B cell (primary cell): ENCODE data around the gene KPNA1. TPM values are rescaled to one million over a fixed set of nuclear protein-coding genes. Genes with fewer than 3 reads are reported as not detected.

Experiments
- ATAC-seq: fragments of 200-7000 bp; cut with Tn5 transposase; one replicate; pipeline ENCODE4 v1.10.0; 2021; ENCODE audit warnings: low read depth, mild to moderate bottlenecking, moderate number of reproducible peaks, moderate library complexity
- CTCF ChIA-PET: fragments of 350-600 bp; sonication (Branson Sonifier 250); formaldehyde crosslinking; loops from one replicate; lab custom pipeline; 2021; ENCODE audit warnings: antibody characterized with exemption, inconsistent platforms; lab: Charles Lee
- POLR2A ChIA-PET: fragments of 350-600 bp; sonication (Branson Sonifier 250); formaldehyde crosslinking; loops from one replicate; lab custom pipeline; 2021; ENCODE audit warnings: antibody characterized with exemption; lab: Charles Lee
- DNase-seq: peaks from one replicate; pipeline ENCODE4 v3.0.0; 2013
- H2AFZ ChIP-seq: 2 replicates; pipeline ENCODE4 v1.6.1; 2012; ENCODE audit warnings: mild to moderate bottlenecking, low read depth, low read length; ENCODE audit not compliant: insufficient read depth, poor library complexity, severe bottlenecking
- H3K27ac ChIP-seq, 2 donors: 1 replicate in 1 of 2; 2 replicates in 1 of 2; pipeline ENCODE4 v1.5.1; 2012 to 2013; ENCODE audit warnings: low read length in 2 of 2, mild to moderate bottlenecking in 2 of 2, moderate library complexity in 1 of 2
- H3K27me3 ChIP-seq, 4 experiments: fragments of 200-600 bp in 1 of 4; sonication (generic) in 1 of 4; replicated peaks in 1 of 4; 1 replicate in 2 of 4; 2 replicates in 2 of 4; pipeline versions ENCODE4 v1.6.1 to v1.7.0; 2013 to 2016; ENCODE audit warnings: low read length in 3 of 4, mild to moderate bottlenecking in 2 of 4, mixed read lengths in 1 of 4, moderate library complexity in 1 of 4; ENCODE audit not compliant: insufficient read depth in 4 of 4, control insufficient read depth in 3 of 4; ENCODE audit errors: control extremely low read depth in 1 of 4
- H3K36me3 ChIP-seq, 2 experiments: replicated peaks in 1 of 2; 1 replicate in 1 of 2; 2 replicates in 1 of 2; pipeline versions ENCODE4 v1.6.1 to v1.7.1; 2013; ENCODE audit warnings: low read length in 1 of 2; ENCODE audit not compliant: insufficient read depth in 2 of 2, control insufficient read depth in 1 of 2; ENCODE audit errors: control extremely low read depth in 1 of 2, extremely low read depth in 1 of 2
- H3K4me1 ChIP-seq, 2 donors: fragments of 200-600 bp in 1 of 2; sonication (generic) in 1 of 2; 1 replicate in 1 of 2; 2 replicates in 1 of 2; pipeline versions ENCODE4 v1.5.1 to v1.6.1; 2013 to 2017; ENCODE audit warnings: low read length in 2 of 2; ENCODE audit not compliant: control insufficient read depth in 2 of 2, insufficient read depth in 2 of 2
- H3K4me2 ChIP-seq: replicated peaks from 2 replicates; pipeline ENCODE3; 2012; ENCODE audit warnings: mild to moderate bottlenecking, low read depth, low read length; ENCODE audit not compliant: poor library complexity, severe bottlenecking
- H3K4me3 ChIP-seq, 5 experiments: fragments of 200-600 bp in 1 of 5; sonication (generic) in 1 of 5; 1 replicate in 3 of 5; 2 replicates in 2 of 5; pipeline versions ENCODE4 v1.5.1 to v1.7.0; 2011 to 2016; ENCODE audit warnings: low read length in 4 of 5, mild to moderate bottlenecking in 4 of 5, low read depth in 2 of 5, control low read depth in 1 of 5, moderate library complexity in 1 of 5; ENCODE audit not compliant: insufficient read depth in 1 of 5; ENCODE audit errors: control extremely low read depth in 1 of 5, extremely low read depth in 1 of 5
- H3K79me2 ChIP-seq: fragments of 200-600 bp; sonication (generic); one replicate; pipeline ENCODE4 v1.6.0; 2016; ENCODE audit warnings: low read length; ENCODE audit not compliant: control insufficient read depth, insufficient read depth
- H3K9ac ChIP-seq: fragments of 200-600 bp; sonication (generic); 2 replicates; pipeline ENCODE4 v1.6.1; 2017; ENCODE audit warnings: mild to moderate bottlenecking, low read length, moderate library complexity
- H3K9me3 ChIP-seq, 3 donors: one replicate each; pipeline versions ENCODE4 v1.6.1 to v1.7.1; 2013; ENCODE audit warnings: low read length in 2 of 3; ENCODE audit not compliant: control insufficient read depth in 2 of 3, insufficient read depth in 1 of 3; ENCODE audit errors: control extremely low read depth in 1 of 3
- H4K20me1 ChIP-seq: 2 replicates; pipeline ENCODE4 v1.6.0; 2012; ENCODE audit warnings: mild to moderate bottlenecking, low read length; ENCODE audit not compliant: insufficient read depth, control insufficient read depth, poor library complexity, severe bottlenecking
- H3K27ac Mint-ChIP-seq: one replicate; pipeline ENCODE4 v1.8.0; 2021; ENCODE audit warnings: mixed read lengths
- H3K27me3 Mint-ChIP-seq: one replicate; pipeline ENCODE4 v1.8.0; 2021; ENCODE audit warnings: mixed read lengths
- H3K4me1 Mint-ChIP-seq: one replicate; pipeline ENCODE4 v1.8.0; 2021; ENCODE audit warnings: mixed read lengths
- H3K4me3 Mint-ChIP-seq: one replicate; pipeline ENCODE4 v1.8.0; 2021; ENCODE audit warnings: mixed read lengths
- H3K9me3 Mint-ChIP-seq: one replicate; pipeline ENCODE4 v1.8.0; 2022; ENCODE audit warnings: mixed read lengths; ENCODE audit not compliant: insufficient read depth
- EZH2 ChIP-seq: IDR thresholded peaks from 2 replicates; pipeline ENCODE4 v1.6.1; 2012; ENCODE audit warnings: borderline replicate concordance, low read depth, mild to moderate bottlenecking, moderate library complexity, low read length; ENCODE audit not compliant: insufficient read depth, poor library complexity, severe bottlenecking
- WGBS: methylation state at CpG from one replicate; pipeline ENCODE4 v1.1.5; 2013; ENCODE audit warnings: missing lambda C conversion rate; ENCODE audit not compliant: insufficient coverage; 5-methylcytosine and 5-hydroxymethylcytosine counted together
- intact Hi-C: fragments of 100-400 bp; cut with micrococcal nuclease; formaldehyde crosslinking; loops from one replicate; pipeline ENCODE4 v1.10.0; 2022
- polyA minus RNA-seq: library from RNA; depleted of rRNA, polyadenylated mRNA; stranded (reverse); fragments of >200 nt; gene quantifications from 2 replicates; pipeline ENCODE4 v1.2.3, GENCODE V29; 2012
- polyA plus RNA-seq: library from polyadenylated mRNA; depleted of rRNA; stranded (reverse); fragments of >200 nt; gene quantifications from 2 replicates; pipeline ENCODE4 v1.2.3, GENCODE V29; 2012
- total RNA-seq, 2 donors: library from RNA; stranded (reverse); fragments of 120-200 nt in 1 of 2; gene quantifications; 1 replicate in 1 of 2; 2 replicates in 1 of 2; pipeline versions ENCODE4 v1.2.3 to v1.2.4, GENCODE V29; 2013 to 2022
- TF ChIP-seq, protein P1 (sequence below): fragments of 200-600 bp; IDR thresholded peaks from one replicate; pipeline ENCODE4 v1.8.0; 2022; ENCODE audit warnings: antibody characterized with exemption, mild to moderate bottlenecking

The KPNA1 gene
- 79.4 and 85.9 TPM in 2 replicates for total RNA-seq
- total RNA-seq (2013), result 21.5 TPM
- polyA plus RNA-seq, result 14.9 and 15.2 TPM in 2 replicates
- polyA minus RNA-seq, result 11.1 and 21.3 TPM in 2 replicates

GRCh38 chr3:122514123-122515019 lies at the start of gene KPNA1:
Gene KPNA1, minus strand, starts transcription at chr3:122514939. Its CDS starts 18,374 bp downstream, at chr3:122496565.
- H3K9me3 Mint-ChIP-seq, result no peaks in the 10 kb centered on the region
- Histone ChIP-seq H3K36me3 (peaks cover 0 to 1% of the 10 kb centered on the region in 2 experiments), H3K27me3 (no peaks in the 10 kb centered on the region), H4K20me1 (peaks cover 26% of the 10 kb centered on the region), H3K9me3 (no peaks in the 10 kb centered on the region), H3K9ac (peak within 1 kb of the TSS; percentile 98), H3K27ac (peak within 1 kb of the TSS; percentile 92 to 99), H3K4me1 (peaks cover 11 to 15% of the 10 kb centered on the region in 2 donors), H3K79me2 (peaks cover 43% of the 10 kb centered on the region), H3K4me2 (peak within 1 kb of the TSS; percentile 70), H2AFZ (peak within 1 kb of the TSS; percentile 67), H3K4me3 (peak within 1 kb of the TSS; percentile 64 to 90 (median 85))
- TF ChIP-seq, protein P1, sequence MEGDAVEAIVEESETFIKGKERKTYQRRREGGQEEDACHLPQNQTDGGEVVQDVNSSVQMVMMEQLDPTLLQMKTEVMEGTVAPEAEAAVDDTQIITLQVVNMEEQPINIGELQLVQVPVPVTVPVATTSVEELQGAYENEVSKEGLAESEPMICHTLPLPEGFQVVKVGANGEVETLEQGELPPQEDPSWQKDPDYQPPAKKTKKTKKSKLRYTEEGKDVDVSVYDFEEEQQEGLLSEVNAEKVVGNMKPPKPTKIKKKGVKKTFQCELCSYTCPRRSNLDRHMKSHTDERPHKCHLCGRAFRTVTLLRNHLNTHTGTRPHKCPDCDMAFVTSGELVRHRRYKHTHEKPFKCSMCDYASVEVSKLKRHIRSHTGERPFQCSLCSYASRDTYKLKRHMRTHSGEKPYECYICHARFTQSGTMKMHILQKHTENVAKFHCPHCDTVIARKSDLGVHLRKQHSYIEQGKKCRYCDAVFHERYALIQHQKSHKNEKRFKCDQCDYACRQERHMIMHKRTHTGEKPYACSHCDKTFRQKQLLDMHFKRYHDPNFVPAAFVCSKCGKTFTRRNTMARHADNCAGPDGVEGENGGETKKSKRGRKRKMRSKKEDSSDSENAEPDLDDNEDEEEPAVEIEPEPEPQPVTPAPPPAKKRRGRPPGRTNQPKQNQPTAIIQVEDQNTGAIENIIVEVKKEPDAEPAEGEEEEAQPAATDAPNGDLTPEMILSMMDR, result no peak
- no peak for TF ChIP-seq EZH2
- H3K4me3 Mint-ChIP-seq, result peak within 1 kb of the TSS; percentile 81
- H3K27me3 Mint-ChIP-seq, result no peaks in the 10 kb centered on the region
- peak; percentile 79 for ATAC-seq
- DNase-seq, result peak; percentile 94
- peaks cover 34% of the 10 kb centered on the region for H3K4me1 Mint-ChIP-seq
- WGBS, result under 1% methylated on average over 109 of the region's 109 CpGs
- ChIA-PET POLR2A (interaction anchor here (0.6 to 2.1 kb wide), 8 partner anchors 13 to 687 kb away, joined by 3 to 7 read pairs (median 5); partner anchors contain the start of genes FAM162A, MIX23, SEC22A and WDR5B), CTCF (interaction anchor here (0.7 to 1.3 kb wide), 7 partner anchors 9 to 165 kb away, joined by 3 to 6 read pairs (median 3); no protein-coding TSS in a partner anchor)
- intact Hi-C loops, result loop anchor here (1.0 to 2.0 kb wide), 6 partner anchors 62 to 1070 kb away; partner anchors contain the start of genes FAM162A, HACD2, PARP15 and WDR5B
- H3K27ac Mint-ChIP-seq, result peak within 1 kb of the TSS; percentile 96
